HG03342 (cell line): ENCODE measurements around the gene SKAP1.

Experiments
- ATAC-seq: cut with Tn5 transposase; IDR thresholded peaks from one replicate; pipeline ENCODE4 v1.9.1; 2021; ENCODE audit warnings: mild to moderate bottlenecking, moderate library complexity; ENCODE audit not compliant: unreplicated experiment

Gene SKAP1

GRCh38 chr17:48180842-48181629, 249.0 kb downstream of the SKAP1 start:
- ATAC-seq, result no peak

GRCh38 chr17:48179071-48179945, 250.7 kb downstream of the SKAP1 start:
- ATAC-seq, result no peak

GRCh38 chr17:48178317-48178716, 251.7 kb downstream of the SKAP1 start:
- ATAC-seq, result no peak

GRCh38 chr17:48177816-48178215, 252.2 kb downstream of the SKAP1 start:
- no peak for ATAC-seq

GRCh38 chr17:48176471-48176855, 253.6 kb downstream of the SKAP1 start:
- ATAC-seq, result no peak

GRCh38 chr17:48175692-48176470, 254.1 kb downstream of the SKAP1 start:
- no peak for ATAC-seq

GRCh38 chr17:48174833-48175523, 255.0 kb downstream of the SKAP1 start:
- ATAC-seq, result no peak

- ATAC-seq, result no peak
Measured at GRCh38 chr17:48173191-48173984, 256.6 kb downstream of the SKAP1 start.

- ATAC-seq, result no peak
Measured at GRCh38 chr17:48169926-48170325, 260.1 kb downstream of the SKAP1 start.

- no peak for ATAC-seq
Measured at GRCh38 chr17:48163809-48164208, 266.2 kb downstream of the SKAP1 start.

- no peak for ATAC-seq
Measured at GRCh38 chr17:48162946-48163506, 267.0 kb downstream of the SKAP1 start.

GRCh38 chr17:48162306-48162934, 267.6 kb downstream of the SKAP1 start:
- no peak for ATAC-seq

GRCh38 chr17:48161127-48161905, 268.7 kb downstream of the SKAP1 start:
- no peak for ATAC-seq

- ATAC-seq, result no peak
Measured at GRCh38 chr17:48160177-48161081, 269.6 kb downstream of the SKAP1 start.

- no peak for ATAC-seq
Measured at GRCh38 chr17:48159232-48159631, 270.8 kb downstream of the SKAP1 start.

- no peak for ATAC-seq
Measured at GRCh38 chr17:48155889-48156611, 274.0 kb downstream of the SKAP1 start.
